NCI-H1436 (cell line): ENCODE measurements around the gene SYNPO.
A peak's percentile ranks its signal among the peaks of the same experiment; 100 is the strongest.

ENCODE experiments used
- DNase-seq: peaks from one replicate; lab custom pipeline; 2025; lab: John Stamatoyannopoulos, UW

Gene SYNPO

DNA sequence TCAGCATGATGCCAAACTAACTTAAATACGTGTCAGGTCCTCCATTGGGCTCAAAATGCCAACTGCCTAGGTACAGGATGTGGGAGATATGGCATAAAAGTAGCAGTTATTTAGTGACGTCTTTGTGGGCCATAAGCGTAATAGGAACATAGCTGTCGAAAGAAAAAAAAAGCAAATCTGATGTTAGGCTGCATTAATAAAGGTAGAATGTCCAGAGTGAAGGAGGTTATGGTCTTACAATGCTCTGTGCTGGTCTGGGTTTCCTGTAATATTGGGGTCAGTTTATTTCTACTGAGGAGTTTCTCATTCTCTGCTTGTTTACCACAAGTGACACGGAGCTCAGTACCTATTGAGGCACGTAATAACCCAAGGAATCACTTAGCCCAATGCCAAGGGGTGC, 33.4 kb upstream of the SYNPO start:
- no peak for DNase-seq

DNA sequence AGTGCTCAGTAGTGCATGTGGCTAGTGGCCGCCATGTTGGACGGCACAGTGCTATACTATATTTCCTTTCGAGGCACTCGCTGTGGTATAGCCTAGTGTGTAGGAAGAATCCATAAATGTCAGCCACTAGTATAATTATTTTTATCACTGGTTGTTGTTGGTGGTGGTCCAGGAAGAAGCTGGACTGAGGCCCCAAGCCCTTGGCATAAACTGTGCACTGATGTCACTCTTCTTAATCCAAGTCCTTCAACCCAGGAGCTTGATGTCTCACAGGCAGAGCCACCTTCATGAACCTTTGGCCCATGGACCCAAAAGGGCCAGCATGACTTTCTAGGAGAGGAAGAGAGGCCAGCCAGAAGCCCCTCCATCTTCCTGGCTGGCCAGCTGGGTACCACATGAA, 32.5 kb upstream of the SYNPO start:
- DNase-seq, result no peak

DNA sequence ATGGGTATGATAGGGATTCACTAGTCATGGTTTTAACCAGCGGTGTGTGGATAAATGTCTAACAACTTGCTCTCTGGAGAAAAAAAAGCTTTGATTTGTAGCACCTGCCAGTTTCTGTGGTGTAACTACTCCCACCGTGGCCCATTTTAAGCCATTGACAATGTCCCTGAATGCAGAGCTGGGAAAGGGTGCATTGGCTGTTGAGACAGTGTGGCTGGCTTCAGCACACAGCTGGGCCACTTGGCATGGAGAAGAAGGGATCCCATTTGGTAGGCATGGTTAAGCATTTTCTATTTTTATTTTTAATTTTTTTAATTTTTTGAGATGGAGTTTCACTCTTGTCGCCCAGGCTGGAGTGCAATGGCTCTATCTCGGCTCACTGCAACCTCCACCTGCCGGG, 31.5 kb upstream of the SYNPO start:
- no peak for DNase-seq

DNA sequence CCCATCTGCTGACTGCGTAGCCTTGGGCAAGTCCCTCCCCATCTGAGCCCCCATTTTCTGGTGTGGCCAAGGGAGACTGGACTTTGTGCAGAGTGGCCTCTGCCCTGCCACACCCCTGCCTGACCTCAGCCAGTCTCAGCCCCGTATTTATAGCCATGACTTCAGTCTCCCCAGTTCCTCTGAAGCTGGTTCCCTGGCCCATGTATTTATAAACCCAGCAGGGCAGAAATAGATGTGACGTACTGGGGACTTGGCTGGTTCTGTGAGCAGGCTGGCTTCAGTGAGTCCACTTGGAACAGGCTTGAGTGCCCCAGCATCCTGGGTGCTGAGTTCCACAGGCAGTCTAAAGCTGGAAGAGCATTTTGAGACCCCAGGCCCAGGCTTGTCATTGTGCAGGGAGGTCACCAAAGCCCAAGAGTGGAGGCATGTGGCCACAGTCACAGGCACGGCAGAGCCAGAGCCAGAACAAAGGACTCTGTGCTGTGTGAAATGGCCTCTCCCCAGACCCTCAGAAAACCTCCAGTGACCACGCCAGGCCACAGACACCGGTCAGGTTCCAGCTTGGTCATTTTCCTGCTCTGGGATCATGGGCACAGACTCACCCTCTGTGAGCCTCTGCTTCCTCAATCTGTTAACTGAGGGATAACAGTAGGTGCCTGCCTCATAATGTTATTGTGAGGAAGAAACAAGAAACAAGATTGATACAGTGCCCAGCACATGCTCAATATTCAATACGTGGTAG, 30.4 kb upstream of the SYNPO start:
- DNase-seq, result no peak

DNA sequence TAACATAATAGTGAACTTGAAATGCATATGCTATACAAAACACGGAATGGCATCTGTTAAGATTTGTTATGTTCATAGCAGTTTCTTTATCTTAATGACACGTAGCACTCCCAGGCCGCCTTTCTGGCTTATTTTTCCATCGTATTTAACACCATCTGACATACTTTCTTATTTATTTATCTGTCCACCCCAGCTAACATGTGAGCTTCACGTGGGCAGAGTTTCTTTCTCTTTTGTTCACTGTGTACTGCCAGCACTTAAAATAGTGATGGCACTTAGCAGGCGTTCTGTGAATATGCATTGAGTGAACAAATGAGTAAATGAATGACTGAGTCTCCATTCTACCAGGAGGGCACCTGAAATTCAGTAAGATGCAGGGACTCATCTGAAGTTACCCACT, 29.4 kb upstream of the SYNPO start:
- DNase-seq, result no peak

DNA sequence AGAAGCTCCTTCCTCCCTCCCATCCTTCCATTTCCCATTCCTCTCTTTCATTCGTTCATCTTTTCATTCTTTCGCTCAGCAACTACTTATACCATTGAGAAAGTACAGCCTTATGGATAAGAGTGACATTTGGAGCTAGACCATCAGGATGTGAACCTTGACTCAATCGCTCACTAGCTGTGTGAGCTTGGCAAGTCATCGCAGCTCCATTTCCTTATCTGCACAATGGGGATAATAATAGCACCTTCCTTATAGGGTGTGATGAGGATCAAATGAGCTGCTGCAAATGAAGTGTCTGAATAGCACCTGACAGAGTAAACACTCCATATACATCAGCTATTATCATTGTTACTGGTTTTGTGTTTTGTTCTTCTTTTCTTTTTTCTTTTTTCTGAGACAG, 28.1 kb upstream of the SYNPO start:
- DNase-seq, result peak; percentile 39

DNA sequence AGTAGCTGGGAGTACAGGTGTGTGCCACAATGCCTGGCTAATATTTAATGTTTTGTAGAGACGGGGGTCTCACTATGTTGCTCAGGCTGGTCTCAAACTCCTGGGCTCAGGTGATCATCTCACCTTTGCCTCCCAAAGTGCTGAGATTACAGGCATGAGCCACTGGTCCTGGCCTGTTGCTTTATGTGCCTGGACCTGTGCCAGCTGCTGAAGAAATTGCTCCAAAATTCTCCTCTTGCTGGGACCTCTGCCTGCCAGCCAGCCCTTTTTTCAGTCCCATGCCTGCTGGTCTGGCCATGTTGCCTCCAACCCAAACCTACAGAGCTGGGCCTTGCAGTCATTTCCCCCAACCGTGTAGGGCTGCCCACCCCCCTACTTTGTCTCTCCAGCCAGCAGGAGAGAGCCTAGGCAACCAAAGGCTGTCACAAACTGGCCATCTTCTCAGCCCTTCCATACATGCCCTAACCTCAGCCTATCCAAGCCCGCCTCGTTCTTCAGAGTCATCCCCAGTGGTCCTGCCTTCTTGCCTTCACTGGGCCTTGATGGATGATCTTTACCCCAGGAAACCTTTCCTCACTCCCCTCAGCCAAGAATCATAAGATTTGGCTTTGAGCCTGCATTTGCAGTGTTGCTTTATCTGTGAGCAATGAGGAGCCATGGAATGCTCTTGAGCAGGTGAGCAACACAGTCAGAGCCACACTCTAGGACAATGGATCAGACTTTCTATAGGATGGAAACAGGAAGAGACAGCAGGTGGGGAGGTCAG, 27.4 kb upstream of the SYNPO start:
- no peak for DNase-seq

DNA sequence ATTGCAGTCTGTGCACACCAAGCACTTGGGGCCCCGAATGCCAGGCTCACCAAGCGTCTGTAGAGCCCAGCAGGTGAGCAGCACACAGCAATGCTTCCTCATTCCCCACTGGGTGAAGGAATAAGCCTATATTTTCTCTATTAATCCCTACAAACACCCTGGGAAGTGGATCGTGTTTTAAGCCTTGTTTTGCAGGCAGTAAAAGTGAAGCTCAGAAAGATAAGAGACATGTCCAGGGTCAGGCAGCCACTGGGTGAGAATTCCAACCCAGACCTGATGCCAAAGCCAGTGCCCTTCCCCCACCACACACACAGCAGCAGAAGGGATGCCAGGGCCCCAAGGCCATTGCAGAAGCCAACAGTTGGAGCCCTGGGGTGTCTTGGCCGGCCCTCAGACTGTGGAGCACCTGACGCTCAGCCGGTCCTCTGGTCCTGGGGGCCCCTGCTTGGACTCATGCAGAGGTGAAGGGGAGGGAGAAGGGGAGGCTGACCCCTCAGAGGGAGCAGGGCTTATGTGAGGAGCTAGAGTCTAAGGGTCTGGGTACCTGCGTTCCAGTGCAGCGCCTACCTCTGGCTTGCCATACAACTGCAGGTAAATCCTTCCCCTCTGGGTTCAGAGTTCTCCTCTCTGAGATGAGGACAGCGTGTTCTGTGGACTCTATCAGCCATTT, 26.3 kb upstream of the SYNPO start:
- no peak for DNase-seq

DNA sequence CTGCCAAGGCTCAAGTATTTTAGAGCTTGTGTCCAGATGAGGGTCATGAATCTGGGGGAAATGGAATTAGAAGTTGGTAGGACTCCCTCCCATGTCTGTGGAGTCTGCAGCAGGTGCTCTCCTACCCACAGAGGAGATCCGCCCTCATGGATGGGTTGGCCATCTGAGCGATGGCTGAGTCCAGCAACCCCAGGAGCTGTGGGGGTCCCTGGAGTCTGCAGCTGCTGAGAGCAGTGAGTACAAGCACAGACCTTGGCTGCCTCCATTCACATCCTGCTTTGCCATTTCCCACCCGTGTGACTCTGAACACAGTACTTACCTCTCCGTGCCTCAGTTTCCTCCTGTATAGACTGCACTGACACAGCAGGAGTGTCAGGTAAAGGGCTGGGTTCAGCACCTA, 25.8 kb upstream of the SYNPO start:
- no peak for DNase-seq

DNA sequence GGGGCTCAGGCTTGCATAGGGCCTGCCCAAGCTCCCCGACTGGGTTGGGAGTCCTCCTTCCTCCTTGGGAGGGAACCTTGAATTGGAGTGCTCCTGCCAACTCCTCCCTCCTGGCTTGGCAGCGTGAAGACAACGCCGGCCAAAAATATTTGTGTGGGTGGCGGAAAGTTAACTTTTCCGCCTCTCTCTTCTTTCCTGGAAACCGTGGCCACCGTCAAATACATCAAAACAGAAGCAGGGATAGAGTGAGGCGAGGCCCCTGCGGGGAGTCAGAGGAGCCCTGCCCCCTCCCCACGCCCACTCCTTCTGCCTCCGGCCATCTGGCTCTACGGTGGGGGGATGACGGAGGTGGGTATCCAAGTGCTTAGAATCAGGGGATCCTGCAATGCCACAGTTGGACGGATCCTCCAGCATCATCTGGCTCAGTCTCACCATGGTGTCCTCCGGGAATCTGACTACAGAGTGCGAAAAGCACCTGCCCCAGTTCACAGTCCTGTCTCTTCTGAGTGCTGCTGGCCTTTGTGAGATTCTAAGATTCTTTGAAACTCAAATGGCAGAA, 25.2 kb upstream of the SYNPO start:
- DNase-seq, result no peak

DNA sequence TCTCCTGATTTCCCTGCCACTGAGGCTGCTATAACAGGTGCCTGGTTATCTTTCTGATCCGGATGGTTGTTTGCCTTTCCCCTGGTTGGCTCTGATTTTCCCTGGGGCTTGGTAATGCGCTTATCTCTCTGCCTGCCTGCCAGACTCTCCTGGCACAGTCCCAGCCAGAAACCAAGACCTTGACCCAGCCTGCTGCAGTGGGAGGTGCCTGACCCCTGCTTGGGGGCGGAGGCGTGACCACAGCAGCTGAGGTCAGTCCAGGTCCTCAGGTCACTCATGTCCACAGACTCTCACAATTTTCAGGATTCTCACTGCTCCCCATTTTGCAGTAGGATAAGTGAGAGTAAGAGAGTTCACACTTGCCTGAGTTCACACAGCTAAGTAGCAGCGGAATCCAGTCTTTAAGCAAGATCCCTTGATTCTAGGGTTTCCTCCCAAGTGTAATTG, 24.4 kb upstream of the SYNPO start:
- peak; percentile 27 for DNase-seq

DNA sequence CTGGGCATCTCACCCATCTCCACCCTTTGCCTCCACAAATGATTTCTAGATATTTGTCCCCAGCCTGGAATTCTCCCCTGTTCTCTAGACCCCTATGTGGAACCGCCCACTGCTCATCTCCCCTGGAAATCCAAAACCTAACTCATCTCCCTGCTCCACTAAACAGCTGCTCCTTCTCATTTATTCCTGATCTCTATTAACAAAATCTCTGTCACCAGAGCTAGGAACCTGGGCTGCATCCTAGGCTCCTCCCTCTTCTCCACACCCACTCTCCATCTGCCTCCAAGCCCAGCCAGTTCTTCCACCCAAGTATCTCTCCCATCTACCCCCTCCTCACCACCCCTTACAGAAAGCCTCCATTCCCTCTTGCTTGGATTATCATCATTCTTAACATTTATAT, 24.0 kb upstream of the SYNPO start:
- no peak for DNase-seq

DNA sequence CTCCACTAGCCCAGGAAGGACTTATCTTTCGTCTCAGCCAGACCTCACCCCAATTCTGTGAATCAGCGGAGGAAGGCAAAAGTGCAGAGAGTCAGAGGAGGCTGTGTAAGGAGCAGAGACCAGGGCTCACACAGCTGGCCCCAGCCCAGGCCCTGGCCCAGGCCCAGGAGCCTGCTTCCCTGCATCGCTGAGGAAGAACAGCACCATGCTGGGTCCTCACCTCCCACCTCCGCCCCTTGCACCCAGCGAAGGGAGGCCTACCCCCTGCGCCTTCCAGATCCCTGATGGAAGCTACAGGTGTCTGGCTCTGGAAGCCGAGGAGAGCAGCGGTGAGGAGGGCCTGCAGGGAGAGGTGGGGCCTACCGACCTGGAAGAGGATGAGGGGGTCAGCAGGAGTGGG, 22.3 kb upstream of the SYNPO start:
- no peak for DNase-seq

DNA sequence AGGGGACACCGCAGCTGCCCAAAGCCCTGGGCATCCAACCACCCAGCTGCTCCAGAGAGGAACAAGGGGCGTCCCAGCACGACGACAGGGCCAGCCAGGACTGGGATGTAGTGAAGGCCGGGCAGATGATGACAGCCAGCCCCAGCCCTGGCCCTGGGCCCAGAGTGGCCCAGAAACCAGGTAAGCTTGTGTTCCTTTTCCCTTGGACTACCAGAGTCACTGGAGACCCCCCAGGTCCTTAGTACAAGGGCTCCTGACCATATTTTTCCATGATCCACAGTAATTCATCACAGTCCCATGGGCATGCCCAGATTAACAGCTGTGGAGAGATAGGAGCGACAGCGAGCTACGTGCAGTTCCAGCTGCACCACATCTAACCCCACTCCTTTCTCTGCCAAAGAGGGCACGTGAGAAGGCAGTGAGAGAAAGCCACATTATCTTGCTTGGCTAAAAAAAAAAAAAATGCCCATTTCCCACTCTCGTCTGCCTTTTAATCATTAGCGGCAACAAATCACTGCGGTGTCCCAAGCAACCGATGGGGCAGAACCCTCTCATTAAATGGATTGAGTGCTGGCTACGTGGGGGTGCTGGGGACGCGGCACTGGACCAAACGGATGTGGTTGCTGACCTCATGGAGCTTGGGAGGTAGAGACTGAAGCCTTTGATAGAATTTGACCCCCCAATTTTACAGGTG, 21.7 kb upstream of the SYNPO start:
- DNase-seq, result no peak

DNA sequence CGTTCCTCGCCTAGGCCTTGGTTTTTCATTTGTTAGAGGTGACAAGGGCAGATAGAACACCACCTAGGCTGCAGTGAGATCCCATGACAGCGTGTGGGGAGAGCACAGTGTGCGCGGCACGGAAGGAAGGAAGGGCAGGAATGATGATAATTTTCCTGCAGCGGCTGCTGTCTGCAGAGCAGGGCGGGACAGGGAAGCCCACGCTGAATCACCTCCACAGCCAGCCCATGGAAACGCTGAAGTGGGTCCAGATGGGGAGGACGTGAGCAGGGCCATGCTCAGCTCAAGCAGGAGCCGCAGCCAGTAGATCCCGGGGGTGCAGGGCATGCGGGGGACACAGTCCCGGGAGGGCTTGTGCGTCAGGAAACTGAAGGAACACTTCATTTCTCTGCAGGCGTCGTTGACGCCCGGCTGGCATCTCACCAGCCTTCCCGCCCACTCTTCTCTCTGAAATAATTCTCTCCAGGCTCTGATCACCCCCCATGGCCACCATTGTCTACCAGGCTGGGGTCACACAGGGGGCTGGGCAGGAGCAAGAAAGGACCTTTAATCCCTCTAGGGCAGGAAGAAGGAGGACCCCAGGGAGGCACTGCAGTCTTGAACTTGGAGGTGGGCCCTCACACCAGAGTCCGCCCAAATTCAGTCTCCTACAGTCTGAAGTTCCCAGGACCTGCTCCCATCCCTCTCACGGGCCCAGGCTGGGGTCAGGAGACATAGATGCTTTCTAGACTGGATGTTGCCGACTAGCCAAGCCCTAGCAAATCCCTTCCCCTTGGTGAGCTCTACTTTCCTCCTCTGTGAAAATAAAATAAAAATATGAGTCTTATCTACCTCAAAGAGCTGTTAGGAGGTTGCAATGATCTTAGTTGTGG, 20.9 kb upstream of the SYNPO start:
- DNase-seq, result no peak

DNA sequence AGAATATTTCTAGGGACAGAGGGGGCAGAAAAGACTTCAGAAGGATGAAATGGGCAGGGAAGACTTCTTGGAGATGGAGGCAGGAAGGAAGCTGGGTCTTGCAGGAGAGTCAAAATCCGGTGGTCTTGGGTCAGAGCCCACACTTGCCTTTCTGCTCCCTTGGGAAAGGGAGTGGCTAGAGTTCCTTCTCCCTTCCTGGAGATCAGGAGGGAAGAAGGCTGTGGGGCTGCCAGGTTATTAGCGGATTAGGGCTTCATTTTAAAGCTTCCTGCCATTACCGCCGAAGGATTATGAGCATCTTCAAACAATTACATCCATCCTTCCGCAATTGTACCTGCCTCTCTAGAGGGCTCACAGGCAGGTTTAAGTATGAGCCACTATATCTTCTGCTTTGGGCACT, 19.2 kb upstream of the SYNPO start:
- DNase-seq, result no peak

DNA sequence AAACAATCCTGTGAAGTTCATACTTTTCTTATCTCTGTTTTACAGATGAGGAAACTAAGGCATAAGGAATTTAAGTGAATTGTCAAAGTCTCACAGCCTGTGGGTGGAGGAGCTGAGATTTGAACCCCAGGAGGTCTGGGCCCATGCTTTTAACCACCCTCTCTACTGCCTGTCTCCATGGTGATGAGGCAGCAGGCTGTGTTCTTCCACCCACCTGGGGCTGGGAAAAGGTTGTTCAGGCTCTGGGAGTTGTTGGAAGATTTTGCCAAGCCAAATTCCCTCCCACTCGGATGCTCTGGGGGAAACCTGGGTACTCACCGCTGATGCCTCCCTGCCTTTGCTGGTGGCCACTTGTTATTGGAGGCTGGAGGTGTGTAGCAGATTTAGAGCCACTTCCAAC, 18.3 kb upstream of the SYNPO start:
- DNase-seq, result no peak

DNA sequence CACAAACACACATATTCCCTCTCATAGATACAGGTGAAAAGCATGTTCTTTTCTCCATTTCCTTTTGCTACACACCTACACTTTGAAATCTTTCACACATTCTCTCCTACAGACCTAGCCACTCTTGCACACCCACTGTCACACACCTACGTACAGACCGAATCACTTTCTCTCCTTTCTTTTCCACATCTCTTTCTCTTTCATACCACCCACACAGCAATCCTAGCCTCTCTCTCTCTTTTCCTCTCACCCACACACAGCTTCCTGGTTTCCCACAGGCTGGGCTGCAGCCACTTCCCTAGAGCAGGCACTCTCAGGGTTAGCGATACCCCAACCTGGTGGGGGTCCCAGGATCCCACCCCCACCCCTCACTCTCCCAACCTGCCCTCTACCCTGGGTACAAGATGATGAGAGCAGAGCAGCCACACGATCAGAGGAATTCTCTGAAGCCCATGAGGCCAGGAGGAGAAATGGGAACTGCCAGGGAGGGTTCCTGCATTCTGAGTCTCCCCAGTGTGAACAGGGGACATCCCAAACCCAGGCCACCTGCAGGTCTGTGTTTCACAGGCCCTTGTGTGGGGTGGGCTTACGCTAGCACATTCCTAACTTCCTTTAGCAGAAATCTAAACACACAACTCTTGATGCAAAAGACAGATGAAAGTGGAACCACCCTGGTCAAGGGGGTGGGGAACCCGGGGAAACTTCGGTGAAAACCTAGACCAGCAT, 17.1 kb upstream of the SYNPO start:
- DNase-seq, result no peak

DNA sequence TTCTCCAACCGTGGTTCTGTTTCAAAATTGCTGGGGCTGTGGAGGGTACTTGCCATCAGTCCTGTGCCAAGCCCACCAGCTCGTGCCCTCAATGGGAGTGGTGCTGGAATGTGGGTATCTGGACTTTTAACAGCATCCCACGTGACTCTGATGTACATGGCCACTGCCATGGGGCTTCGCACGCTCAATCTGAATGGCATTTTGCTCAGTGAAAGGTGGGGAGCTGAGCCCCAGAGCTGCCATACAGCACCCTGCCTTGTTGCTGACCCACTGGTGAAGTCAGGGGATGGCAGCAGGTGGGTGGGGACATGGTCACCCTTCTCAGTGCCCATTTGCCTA, 16.6 kb upstream of the SYNPO start:
- DNase-seq, result no peak

DNA sequence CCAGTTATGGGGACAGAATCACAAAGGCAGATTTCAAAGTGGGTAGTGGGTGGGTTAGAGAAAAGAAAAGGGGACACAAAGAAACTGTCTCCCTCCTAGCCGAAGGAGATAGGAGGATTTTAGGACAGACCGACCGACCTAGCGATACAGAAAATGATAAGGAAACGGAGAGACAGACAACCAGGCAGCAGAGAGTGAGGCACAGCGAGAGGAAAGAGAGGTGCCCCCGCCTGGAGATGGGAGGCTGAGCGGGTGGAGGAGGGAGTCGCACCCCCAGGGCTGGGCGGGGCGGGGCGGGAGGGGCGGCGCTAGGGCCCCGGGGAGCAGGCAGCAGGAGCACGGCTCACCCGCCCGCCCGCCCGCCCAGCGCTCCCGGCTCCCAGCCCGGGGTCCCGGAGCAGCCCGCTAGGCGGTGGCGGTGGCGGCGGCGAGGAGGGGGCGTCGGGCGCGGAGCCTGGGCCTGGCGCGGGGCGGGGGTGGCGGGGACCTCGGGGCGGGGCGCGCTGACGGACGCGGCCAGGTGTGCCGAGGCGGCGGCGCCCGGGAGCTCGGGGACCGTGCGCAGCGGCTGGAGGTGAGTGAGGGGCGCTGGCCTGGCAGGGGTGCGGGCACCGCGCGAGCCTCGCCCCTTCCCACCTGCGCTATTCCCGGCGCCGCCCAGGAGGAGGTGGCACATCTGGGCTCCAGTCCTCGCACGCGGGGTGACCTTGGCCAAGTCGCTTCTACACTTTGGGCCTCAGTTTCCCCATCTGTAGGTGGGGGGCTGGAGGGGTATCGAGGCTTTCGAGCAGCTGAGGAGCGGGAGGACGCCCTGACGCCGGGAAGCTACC, 15.9 kb upstream of the SYNPO start:
- no peak for DNase-seq
